HG03280 (cell line): ENCODE data around the gene RGL3.
"Not testable (repeated sequence)": the region's sequence is repeated elsewhere in the genome, so short reads cannot be mapped to it uniquely, and the experiment has no call there.

Source experiments
- ATAC-seq: cut with Tn5 transposase; IDR thresholded peaks from one replicate; pipeline ENCODE4 v1.9.1; 2021; ENCODE audit warnings: mild to moderate bottlenecking, moderate library complexity; ENCODE audit not compliant: unreplicated experiment

Gene RGL3

GRCh38 chr19:11421371-11422098 is 2.4 kb upstream of the RGL3 start:
- ATAC-seq = peak; percentile 55

- no peak for ATAC-seq
These were observed 1.6 kb upstream of the RGL3 start for GRCh38 chr19:11420429-11421370.

GRCh38 chr19:11418094-11418548 is 993 bp downstream of the RGL3 start:
- no peak for ATAC-seq

DNA sequence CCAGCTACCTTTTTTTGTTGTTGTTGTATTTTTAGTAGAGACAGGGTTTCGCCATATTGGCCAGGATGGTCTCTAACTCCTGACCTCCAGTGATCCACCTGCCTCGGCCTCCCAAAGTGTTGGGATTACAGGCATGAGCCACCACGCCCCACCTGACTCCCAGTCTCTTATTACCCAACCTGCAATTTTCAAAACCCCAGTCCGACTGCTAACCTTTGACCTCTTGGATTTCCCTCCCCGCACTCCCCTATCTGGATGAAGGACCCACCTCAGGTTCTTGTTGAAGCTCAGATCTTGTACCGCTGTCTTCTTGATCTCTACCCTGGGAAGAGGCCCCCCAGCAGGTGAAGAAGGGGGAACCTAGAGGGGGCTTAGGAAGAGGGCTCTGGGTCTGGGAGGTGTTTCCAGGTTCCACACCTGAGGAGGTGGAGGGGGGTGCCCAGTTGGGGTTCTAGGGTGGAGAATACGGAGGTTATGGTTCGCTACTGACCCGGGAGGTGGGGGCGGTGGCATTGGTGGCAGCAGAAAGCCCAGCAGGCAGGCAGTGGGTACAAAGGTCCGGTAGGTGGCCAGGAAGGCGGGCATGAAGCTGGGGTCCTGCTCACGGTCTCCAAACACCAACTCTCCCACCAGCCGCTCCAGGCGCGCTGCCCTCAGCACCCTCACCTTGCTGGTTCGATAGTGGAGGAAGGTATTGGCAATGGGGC is 2.6 kb downstream of the RGL3 start:
- no peak for ATAC-seq

DNA sequence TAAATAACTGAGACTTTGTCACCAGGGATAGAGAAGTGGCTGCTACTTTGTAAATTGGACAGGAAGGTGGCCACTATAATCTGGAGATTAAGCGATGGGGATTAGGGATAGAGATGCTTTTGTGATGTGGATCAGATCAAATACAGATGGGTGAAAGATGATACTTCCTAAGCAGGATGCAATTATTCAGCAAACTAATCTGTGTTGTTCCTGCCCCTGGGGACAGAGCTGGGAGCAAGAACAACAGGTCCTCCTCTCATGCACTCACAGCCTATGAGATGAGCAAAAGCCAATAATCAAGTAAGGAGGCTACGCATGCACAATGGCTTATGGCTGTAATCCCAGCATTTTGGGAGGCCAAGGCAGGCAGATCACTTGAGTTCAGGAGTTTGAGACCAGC is 4.6 kb downstream of the RGL3 start:
- no peak for ATAC-seq

DNA sequence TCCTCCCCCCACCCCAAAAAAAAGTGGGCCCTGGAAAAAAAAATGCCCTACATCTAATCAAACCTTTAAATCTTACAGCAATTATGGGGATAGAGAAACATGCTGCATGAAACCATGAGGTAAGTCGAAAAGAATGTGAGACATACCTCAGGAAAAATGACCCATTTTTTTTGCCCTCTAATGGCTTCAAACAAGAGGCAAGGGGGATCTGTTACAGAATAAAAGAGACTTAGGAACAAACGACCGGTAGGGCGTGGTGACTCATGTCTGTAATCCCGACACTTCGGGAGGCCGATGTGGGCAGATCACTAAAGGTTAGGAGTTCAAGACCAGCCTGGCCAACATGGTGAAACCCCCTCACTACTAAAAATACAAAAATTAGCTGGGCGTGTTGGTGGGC is 8.4 kb downstream of the RGL3 start:
- no peak for ATAC-seq

DNA sequence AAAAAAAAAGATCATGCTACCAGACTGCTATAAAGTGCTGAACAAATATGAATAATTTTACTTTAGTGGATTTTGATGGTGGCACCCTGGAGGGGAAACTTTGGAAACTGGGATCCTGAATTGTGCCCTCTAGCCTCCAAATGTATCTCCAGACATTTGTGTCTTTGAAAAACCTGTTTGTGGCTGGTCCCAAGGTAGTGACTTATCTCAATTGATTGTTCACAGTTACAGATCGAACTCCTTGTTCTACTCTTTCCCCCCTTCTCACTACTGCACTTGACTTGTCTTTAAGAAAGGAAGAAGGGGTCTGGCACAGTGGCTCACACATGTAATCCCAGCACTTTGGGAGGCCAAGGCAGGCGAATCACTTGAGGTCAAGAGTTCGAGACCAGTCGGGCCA is 10.5 kb downstream of the RGL3 start:
- no peak for ATAC-seq

GRCh38 chr19:11406703-11407236 is 12.3 kb downstream of the RGL3 start:
- ATAC-seq = not testable (repeated sequence)

DNA sequence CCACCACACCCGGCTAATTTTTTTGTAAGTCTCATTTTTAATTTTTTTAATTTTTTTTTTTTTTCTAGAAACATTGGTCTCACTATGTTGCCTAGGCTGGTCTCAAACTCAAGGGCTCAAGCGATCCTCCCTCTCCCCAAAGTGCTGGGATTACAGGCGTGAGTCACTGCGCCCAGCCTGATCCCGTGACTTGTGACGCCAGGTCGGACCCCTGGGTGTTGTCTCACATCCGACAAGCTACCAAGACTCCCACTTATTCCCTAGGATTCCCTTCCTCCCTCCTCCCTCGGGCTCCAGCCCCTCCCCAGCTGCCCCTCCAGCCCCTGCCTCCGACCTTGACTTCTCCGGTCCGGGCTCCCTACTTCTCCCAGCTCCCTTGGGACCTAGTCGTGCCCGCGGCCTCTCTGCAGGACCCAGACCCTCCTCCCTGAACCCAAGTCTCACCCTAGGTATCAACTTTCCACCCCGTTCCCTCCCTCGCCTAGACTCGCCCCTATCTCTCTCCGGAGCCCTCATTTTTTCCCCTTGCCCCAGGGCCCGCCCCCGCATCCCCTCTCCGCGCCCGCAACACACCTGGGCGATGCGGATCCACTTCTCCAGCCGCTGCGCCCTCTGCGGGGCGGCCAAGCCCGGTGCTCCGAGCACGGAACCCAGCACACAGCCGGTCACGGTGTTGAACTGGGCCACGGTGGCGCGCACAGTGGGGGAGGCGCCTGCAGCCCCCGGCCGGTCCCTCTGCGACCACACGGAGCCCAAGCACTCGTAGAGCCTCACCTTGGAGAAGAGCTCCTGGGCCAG is 13.1 kb downstream of the RGL3 start:
- no peak for ATAC-seq

DNA sequence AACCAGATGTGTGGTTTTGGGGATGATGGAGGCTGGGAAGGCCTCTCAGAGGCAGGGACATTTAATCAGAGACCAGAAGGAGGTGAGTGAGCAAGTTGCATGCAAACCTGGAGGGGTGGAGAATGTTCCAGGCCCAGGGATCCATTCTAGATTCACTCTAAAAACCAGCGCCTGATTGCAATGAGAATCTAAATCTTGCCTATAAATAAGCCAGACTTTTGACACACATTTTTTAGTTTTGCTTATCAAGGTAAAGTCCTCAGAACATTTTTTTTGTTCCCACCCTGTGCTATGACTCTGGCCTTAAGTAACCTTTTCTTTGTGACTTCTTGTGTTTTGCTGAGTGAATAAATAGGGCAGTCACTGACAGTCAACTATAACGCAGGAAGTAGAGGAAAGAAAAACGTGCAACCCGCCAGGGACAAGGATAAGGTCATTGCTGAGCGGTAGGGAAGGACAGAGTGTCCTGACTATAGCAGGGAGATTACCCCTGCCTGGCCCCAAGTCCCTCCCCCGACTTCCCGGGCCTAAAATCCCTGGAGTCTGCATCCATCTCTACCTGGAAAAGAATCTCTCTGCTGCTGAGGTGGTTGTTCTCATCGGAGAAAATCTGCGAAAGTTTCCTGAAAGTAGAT is 14.4 kb downstream of the RGL3 start:
- no peak for ATAC-seq

- no peak for ATAC-seq
These were observed 17.1 kb downstream of the RGL3 start for GRCh38 chr19:11401808-11402543.

DNA sequence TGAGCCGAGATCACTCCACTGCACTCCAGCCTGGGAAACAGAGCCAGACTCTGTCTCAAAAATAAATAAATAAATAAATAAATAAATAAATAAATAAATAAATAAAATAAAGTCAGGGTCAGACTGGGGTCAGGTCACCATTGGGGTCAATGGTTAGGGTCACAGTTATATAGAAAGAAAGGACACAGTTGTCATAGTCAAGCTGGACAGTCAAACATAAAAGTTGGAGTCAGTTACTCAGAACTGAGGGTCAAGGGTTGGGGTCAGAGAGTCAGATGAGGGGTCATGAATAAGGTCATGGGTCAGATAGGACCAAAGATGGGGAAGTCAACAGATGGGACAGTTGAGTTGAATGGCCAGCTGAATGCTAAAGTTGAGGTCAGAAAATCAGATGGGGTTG is 18.3 kb downstream of the RGL3 start:
- ATAC-seq = no peak

DNA sequence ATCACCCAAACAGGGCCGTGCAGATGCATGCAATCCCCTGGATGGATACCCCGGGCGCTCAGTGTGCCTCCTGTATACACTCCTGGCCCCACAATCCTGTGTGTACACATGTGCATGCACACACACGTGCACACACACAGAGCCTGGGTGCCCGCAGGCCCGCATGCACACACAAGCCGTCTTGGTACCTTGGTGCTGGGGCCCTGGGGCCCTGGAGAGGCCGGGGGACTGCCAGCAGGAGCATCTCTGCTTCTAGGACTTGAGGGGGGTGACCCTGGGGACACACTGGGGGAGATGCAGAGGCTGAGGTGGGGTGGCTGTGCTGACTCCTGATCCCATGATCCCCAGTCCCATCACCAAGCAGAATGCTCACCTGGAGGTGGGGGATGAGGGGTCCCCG is 19.4 kb downstream of the RGL3 start:
- no peak for ATAC-seq

- ATAC-seq = no peak
These were observed 22.0 kb downstream of the RGL3 start for GRCh38 chr19:11397089-11397610.

DNA sequence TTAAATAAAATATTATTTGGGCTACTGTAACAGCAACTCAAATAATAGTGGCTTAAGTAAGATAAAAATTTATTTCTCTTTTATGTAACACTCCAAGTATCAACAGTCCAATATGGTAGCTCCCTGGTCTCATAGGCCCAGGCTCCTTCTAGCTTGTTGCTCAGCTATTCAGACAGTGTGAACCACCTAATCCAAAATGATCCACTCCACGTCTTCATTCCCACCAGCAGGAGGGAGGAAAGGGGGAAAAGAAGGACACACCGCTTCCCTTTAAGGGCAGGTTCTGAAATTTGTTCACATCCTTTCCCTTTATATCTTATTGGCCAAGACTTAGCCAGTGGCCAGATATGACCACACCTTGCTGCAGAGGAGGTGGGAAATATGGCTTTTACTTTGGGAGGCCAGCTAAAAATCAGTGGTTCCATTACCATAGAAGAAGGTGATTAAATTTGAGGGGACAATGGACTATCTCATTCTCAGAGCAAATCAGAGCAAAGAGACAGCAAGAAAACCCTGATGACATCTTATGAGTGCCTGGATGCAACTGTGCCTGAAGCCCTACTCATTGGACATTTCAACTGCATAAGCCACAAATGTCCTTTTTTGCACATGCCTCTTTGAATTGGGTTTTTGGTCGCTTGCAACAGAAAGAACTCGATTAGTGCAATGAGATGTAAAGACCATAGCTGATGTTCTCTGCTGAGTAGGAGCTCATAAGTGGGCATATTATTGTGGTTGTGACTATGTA is 28.0 kb downstream of the RGL3 start:
- no peak for ATAC-seq

- ATAC-seq = no peak
These were observed 28.8 kb downstream of the RGL3 start for GRCh38 chr19:11390359-11390758.

DNA sequence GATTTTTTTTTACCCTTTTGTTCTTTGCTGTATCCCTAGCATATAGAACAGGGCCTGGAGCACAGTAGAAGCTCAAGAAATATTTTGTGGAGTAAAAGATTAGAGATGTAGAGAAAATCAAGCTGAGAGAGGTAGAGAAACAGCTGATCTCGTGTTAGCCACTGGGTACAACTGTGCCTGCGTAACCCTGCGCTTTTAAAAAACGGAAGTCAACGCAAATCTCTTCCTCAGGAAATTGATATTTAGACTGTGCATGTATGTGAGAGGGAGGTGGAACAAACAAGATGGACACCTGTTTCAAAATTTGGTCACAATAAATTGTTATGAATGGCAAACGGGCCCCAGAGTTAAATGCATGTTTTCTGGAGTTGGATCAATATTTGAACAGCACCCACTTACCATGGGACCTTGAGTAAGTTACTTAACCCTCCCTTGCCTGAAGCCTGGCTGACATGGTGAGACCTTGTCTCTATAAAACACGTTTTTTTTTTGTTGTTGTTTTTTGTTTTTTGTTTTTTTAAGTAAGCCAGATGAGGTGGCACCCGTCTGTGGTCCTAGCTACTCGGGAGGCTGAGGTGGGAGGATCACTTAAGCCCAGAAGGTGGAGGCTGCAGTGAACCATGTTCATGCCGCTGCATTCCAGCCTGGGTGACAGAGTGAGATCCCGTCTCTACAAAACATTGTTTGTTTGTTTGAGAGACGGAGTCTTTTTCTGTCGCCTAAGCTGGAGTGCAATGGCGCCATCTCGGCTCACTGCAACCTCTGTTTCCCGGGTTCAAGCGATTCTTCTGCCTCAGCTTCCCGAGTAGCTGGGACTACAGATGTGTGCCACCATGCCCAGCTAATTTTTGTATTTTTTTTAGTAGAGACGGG is 31.7 kb downstream of the RGL3 start:
- ATAC-seq = no peak
